GM18505 (cell line): Measurements from ENCODE around the gene EHBP1.
"Not testable (repeated sequence)": the region's sequence is repeated elsewhere in the genome, so short reads cannot be mapped to it uniquely, and the experiment has no call there.

Experiments
- ATAC-seq: cut with Tn5 transposase; IDR thresholded peaks from one replicate; pipeline ENCODE4 v1.9.1; 2021; ENCODE audit not compliant: unreplicated experiment
- POLR2A ChIP-seq: IDR thresholded peaks from 4 replicates; pipeline ENCODE4 v1.6.1; 2011; ENCODE audit warnings: borderline replicate concordance; ENCODE audit not compliant: insufficient read depth, insufficient read length; ENCODE audit errors: extremely low read depth

Gene EHBP1

GRCh38 chr2:63057249-63058143 lies 352.0 kb downstream of the EHBP1 start:
- no peak for ATAC-seq
- TF ChIP-seq POLR2A, result no peak

- ATAC-seq, result no peak
- no peak for TF ChIP-seq POLR2A
These were observed 352.8 kb downstream of the EHBP1 start for GRCh38 chr2:63058144-63058920.

- TF ChIP-seq POLR2A, result no peak
These were observed 353.6 kb downstream of the EHBP1 start for GRCh38 chr2:63058921-63059792.

GRCh38 chr2:63059793-63060471 lies 354.4 kb downstream of the EHBP1 start:
- ATAC-seq, result no peak
- TF ChIP-seq POLR2A, result no peak

More at GRCh38 chr2:63058921-63059792, 353.6 kb downstream of the EHBP1 start:
- ATAC-seq, result no peak

- no peak for ATAC-seq
- no peak for TF ChIP-seq POLR2A
These were observed 355.0 kb downstream of the EHBP1 start for GRCh38 chr2:63060472-63060991.

GRCh38 chr2:63064197-63064596 lies 358.7 kb downstream of the EHBP1 start:
- no peak for TF ChIP-seq POLR2A
- no peak for ATAC-seq

GRCh38 chr2:63064661-63065060 lies 359.1 kb downstream of the EHBP1 start:
- no peak for TF ChIP-seq POLR2A
- no peak for ATAC-seq

- ATAC-seq, result no peak
- no peak for TF ChIP-seq POLR2A
These were observed 360.8 kb downstream of the EHBP1 start for GRCh38 chr2:63066265-63066664.

- no peak for TF ChIP-seq POLR2A
- ATAC-seq, result no peak
These were observed 361.3 kb downstream of the EHBP1 start for GRCh38 chr2:63066838-63067237.

GRCh38 chr2:63071664-63072063 lies 366.2 kb downstream of the EHBP1 start:
- ATAC-seq, result no peak

GRCh38 chr2:63073994-63074393 lies 368.5 kb downstream of the EHBP1 start:
- no peak for TF ChIP-seq POLR2A
- ATAC-seq, result no peak

More at GRCh38 chr2:63071664-63072063, 366.2 kb downstream of the EHBP1 start:
- no peak for TF ChIP-seq POLR2A

- not testable (repeated sequence) for ATAC-seq
These were observed 368.9 kb downstream of the EHBP1 start for GRCh38 chr2:63074399-63074798.
